ENCODE measurements around the gene DRG2.

DNA sequence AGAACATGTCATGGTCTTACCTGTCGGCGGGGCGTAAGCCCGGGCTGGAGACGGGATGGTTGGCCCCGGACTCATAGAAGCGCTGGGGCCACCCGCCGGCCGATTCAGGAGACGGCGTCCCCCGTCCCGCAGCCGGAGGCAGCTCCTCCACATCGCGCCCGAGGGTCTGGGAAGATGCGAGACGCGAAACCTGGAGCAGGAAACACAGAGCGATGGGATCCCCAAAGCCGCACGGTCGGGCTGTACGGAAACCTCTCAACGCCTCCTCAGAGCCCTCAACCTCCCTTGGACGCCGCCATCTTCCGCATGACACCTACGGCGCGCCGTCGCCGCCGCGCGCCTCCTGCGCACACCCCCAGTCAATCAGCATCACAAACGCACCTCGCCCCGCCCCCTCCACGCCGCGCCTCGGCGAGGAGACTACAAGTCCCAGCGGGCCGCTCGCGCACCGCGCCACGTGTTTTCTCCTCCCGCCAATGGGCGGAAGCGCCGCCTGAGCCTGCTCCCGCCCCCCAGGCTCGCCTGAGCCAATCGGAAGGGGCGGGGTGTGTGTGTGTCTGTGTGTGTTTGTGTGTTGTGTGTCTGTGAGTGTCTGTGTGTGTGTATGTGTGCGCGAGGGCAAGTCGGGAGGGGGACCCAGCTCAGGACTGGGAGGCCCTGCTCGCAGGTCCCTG, 48.8 kb upstream of the DRG2 start, which contains the start of the genes ATPAF2 and GID4:
- no peak for TF ChIP-seq EP300 (IDR thresholded peaks at IDR 0.05; ENCODE audit: borderline replicate concordance in 1 of 2, low read depth in 2 of 2, low read length in 2 of 2)
- TF ChIP-seq GABPA (IDR thresholded peaks at IDR 0.05; ENCODE audit: borderline replicate concordance, insufficient read depth, low read length): no peak
- peak in 1 of 2 experiments; percentile 62; a peak in 1 of 3 replicates for TF ChIP-seq POLR2A (IDR thresholded peaks at IDR 0.05; ENCODE audit: control extremely low read depth in 1 of 2, low read depth in 2 of 2, low read length in 2 of 2)
- no peak for TF ChIP-seq RAD21 (IDR thresholded peaks at IDR 0.05 in 1 of 2, conservative IDR thresholded peaks at IDR 0.05 in 1 of 2; ENCODE audit: low read depth in 2 of 2, low read length in 2 of 2)
- no peak for TF ChIP-seq CTCF (IDR thresholded peaks at IDR 0.05; ENCODE audit: control extremely low read depth in 1 of 3, insufficient read depth in 1 of 3, low read depth in 1 of 3, low read length in 3 of 3)
- no peak for TF ChIP-seq CBX5 (IDR thresholded peaks at IDR 0.05; ENCODE audit: low read depth, low read length)
- TF ChIP-seq SP4 (IDR thresholded peaks at IDR 0.05; ENCODE audit: low read length): peak; percentile 91; the same call in 1 of the 2 replicates
- no peak for TF ChIP-seq BCL11A (IDR thresholded peaks at IDR 0.05; ENCODE audit: low read depth in 2 of 2, low read length in 2 of 2)
- TF ChIP-seq GTF2F1 (IDR thresholded peaks at IDR 0.05; ENCODE audit: borderline replicate concordance, low read depth, low read length): no peak
